IMR-90 (cell line): ENCODE results near the gene MUC5AC. TPM values are rescaled to one million over a fixed set of nuclear protein-coding genes. Genes with fewer than 3 reads are reported as not detected.

Experiments
- ATAC-seq: fragments of 200-7000 bp; cut with Tn5 transposase; 2 replicates; pipeline ENCODE4 v1.9.1; 2020; ENCODE audit warnings: low read depth, mild to moderate bottlenecking, moderate library complexity
- BruUV-seq: library from RNA; stranded (reverse); fragments of 400-500 nt; replicated peaks from 2 replicates; lab custom pipeline; 2021; lab: Mats Ljungman, UMichigan
- CTCF ChIA-PET: fragments of 300-600 bp; formaldehyde crosslinking; extraction: SDS; loops from one replicate; lab custom pipeline; 2021; ENCODE audit warnings: antibody characterized with exemption; lab: Yijun Ruan, JAX
- POLR2A ChIA-PET: fragments of 300-600 bp; sonication (Branson Sonifier 250); formaldehyde crosslinking; loops from one replicate; lab custom pipeline; 2022; ENCODE audit warnings: antibody characterized with exemption; ENCODE audit not compliant: unreplicated experiment; lab: Charles Lee
- DNase-seq: peaks from one replicate; pipeline ENCODE4 v3.0.0; 2013
- H2AFZ ChIP-seq: replicated peaks from 2 replicates; pipeline ENCODE3; 2013; ENCODE audit warnings: low read length, mild to moderate bottlenecking; ENCODE audit not compliant: poor library complexity
- H2AK5ac ChIP-seq: 2 replicates; pipeline ENCODE4 v1.6.1; 2013; ENCODE audit warnings: low read depth, low read length, inconsistent platforms
- H2AK9ac ChIP-seq: replicated peaks from 2 replicates; pipeline ENCODE3; 2013; ENCODE audit warnings: mild to moderate bottlenecking, low read depth, low read length, moderate library complexity; ENCODE audit not compliant: poor library complexity
- H2BK120ac ChIP-seq: 2 replicates; pipeline ENCODE4 v1.6.1; 2013; ENCODE audit warnings: low read depth, low read length, inconsistent platforms
- H2BK15ac ChIP-seq: 3 replicates; pipeline ENCODE4 v1.6.1; 2013; ENCODE audit warnings: low read depth, low read length, inconsistent platforms
- H2BK20ac ChIP-seq: 2 replicates; pipeline ENCODE4 v1.6.1; 2013; ENCODE audit warnings: low read depth, mild to moderate bottlenecking, inconsistent platforms, low read length, moderate library complexity
- H2BK5ac ChIP-seq: 2 replicates; pipeline ENCODE4 v1.6.1; 2013; ENCODE audit warnings: mild to moderate bottlenecking, low read depth, low read length, inconsistent platforms; ENCODE audit not compliant: poor library complexity, severe bottlenecking
- H3K14ac ChIP-seq: replicated peaks from 2 replicates; pipeline ENCODE4 v1.6.1; 2013; ENCODE audit warnings: low read depth, low read length, inconsistent platforms
- H3K18ac ChIP-seq: 2 replicates; pipeline ENCODE4 v1.6.1; 2013; ENCODE audit warnings: low read depth, low read length, control low read depth
- H3K23ac ChIP-seq: 2 replicates; pipeline ENCODE4 v1.6.1; 2013; ENCODE audit warnings: low read depth, low read length, inconsistent platforms
- H3K27ac ChIP-seq: 2 replicates; pipeline ENCODE4 v1.5.1; 2013; ENCODE audit warnings: mild to moderate bottlenecking, control low read depth, low read length; ENCODE audit not compliant: insufficient read depth
- H3K27me3 ChIP-seq: 2 replicates; pipeline ENCODE4 v1.6.1; 2013; ENCODE audit warnings: low read length; ENCODE audit not compliant: control insufficient read depth, insufficient read depth
- H3K36me3 ChIP-seq: 2 replicates; pipeline ENCODE4 v1.6.1; 2013; ENCODE audit warnings: low read length, mixed read lengths; ENCODE audit not compliant: control insufficient read depth, insufficient read depth
- H3K4ac ChIP-seq: 2 replicates; pipeline ENCODE4 v1.6.1; 2013; ENCODE audit warnings: low read depth, low read length, inconsistent platforms
- H3K4me1 ChIP-seq: 2 replicates; pipeline ENCODE4 v1.6.1; 2013; ENCODE audit warnings: low read length, mixed read lengths; ENCODE audit not compliant: control insufficient read depth, insufficient read depth
- H3K4me2 ChIP-seq: 2 replicates; pipeline ENCODE4 v1.6.1; 2013; ENCODE audit warnings: low read depth, mild to moderate bottlenecking, control low read depth, low read length, moderate library complexity
- H3K4me3 ChIP-seq: 2 replicates; pipeline ENCODE4 v1.5.1; 2013; ENCODE audit warnings: low read depth, mild to moderate bottlenecking, control low read depth, low read length, moderate library complexity; ENCODE audit not compliant: insufficient read depth
- H3K56ac ChIP-seq: 2 replicates; pipeline ENCODE4 v1.6.1; 2013; ENCODE audit warnings: low read length, inconsistent platforms; ENCODE audit not compliant: insufficient read depth; ENCODE audit errors: extremely low read depth
- H3K79me1 ChIP-seq, 2 experiments: 2 replicates each; pipeline ENCODE4 v1.6.1; 2013; ENCODE audit warnings: low read length in 2 of 2, inconsistent platforms in 1 of 2, low read depth in 1 of 2
- H3K9ac ChIP-seq: 2 replicates; pipeline ENCODE4 v1.6.1; 2013; ENCODE audit warnings: low read depth, low read length, control low read depth
- H3K9me1 ChIP-seq: 2 replicates; pipeline ENCODE4 v1.6.1; 2013; ENCODE audit warnings: low read length, inconsistent platforms; ENCODE audit not compliant: insufficient read depth
- H3K9me3 ChIP-seq: 2 replicates; pipeline ENCODE4 v1.6.1; 2013; ENCODE audit warnings: low read length; ENCODE audit not compliant: control insufficient read depth, insufficient read depth
- H4K20me1 ChIP-seq: 2 replicates; pipeline ENCODE4 v1.6.1; 2013; ENCODE audit warnings: low read length, inconsistent platforms; ENCODE audit not compliant: insufficient read depth
- H4K5ac ChIP-seq: 2 replicates; pipeline ENCODE4 v1.6.1; 2013; ENCODE audit warnings: mild to moderate bottlenecking, low read depth, low read length, control low read depth
- H4K8ac ChIP-seq, 2 experiments: 2 replicates each; pipeline ENCODE4 v1.6.1; 2013; ENCODE audit warnings: low read depth in 2 of 2, low read length in 2 of 2, control low read depth in 1 of 2, inconsistent platforms in 1 of 2
- H4K91ac ChIP-seq: 2 replicates; pipeline ENCODE4 v1.6.1; 2013; ENCODE audit warnings: low read depth, low read length, inconsistent platforms; ENCODE audit not compliant: insufficient read depth
- CHD1 ChIP-seq: IDR thresholded peaks from 2 replicates; pipeline ENCODE4 v1.6.1; 2012; ENCODE audit warnings: low read depth, low read length, improper control_type of control experiment
- CTCF ChIP-seq: conservative IDR thresholded peaks from 2 replicates; pipeline ENCODE4 v1.5.1; 2012; ENCODE audit warnings: mild to moderate bottlenecking, low read depth, low read length, improper control_type of control experiment
- FOS ChIP-seq: fragments of 150-350 bp; IDR thresholded peaks from 2 replicates; pipeline ENCODE4 v1.6.1; 2016; ENCODE audit warnings: low read depth, low read length
- MAFK ChIP-seq: IDR thresholded peaks from 2 replicates; pipeline ENCODE4 v1.6.1; 2012; ENCODE audit warnings: low read depth, low read length, improper control_type of control experiment
- POLR2A ChIP-seq: IDR thresholded peaks from 2 replicates; pipeline ENCODE4 v1.6.1; 2012; ENCODE audit warnings: mild to moderate bottlenecking, low read depth, low read length
- USF2 ChIP-seq: fragments of 150-350 bp; IDR thresholded peaks from 2 replicates; pipeline ENCODE4 v1.6.1; 2017; ENCODE audit warnings: mild to moderate bottlenecking, antibody characterized with exemption, low read length, low read depth
- WGBS, 2 experiments: methylation state at CpG; one replicate each; pipeline versions ENCODE4 v1.1.5 to v1.1.7; 2013; ENCODE audit warnings: missing lambda C conversion rate in 2 of 2; ENCODE audit not compliant: insufficient read length in 1 of 2; ENCODE audit errors: extremely low coverage in 2 of 2; 5-methylcytosine and 5-hydroxymethylcytosine counted together
- dilution Hi-C: fragments of 300-500 bp; cut with HindIII; formaldehyde crosslinking; loops from one replicate; pipeline ENCODE4 v1.14.3; 2018; ENCODE audit warnings: low sequenced_read_pairs; ENCODE audit not compliant: unreplicated experiment
- in situ Hi-C: fragments of 300-500 bp; cut with MboI; formaldehyde crosslinking; loops from 3 replicates; pipeline ENCODE4 v1.14.3; 2019; ENCODE audit warnings: low sequenced_read_pairs, inconsistent platforms, mixed read lengths
- intact Hi-C: fragments of 100-400 bp; cut with micrococcal nuclease; formaldehyde crosslinking; loops from 2 replicates; pipeline ENCODE4 v1.10.0; 2022
- polyA plus RNA-seq, 3 experiments: library from polyadenylated mRNA; depleted of rRNA; stranded (reverse); fragments of >200 nt; gene quantifications; 2 replicates each; pipeline ENCODE4 v1.2.3, GENCODE V29; 2012; ENCODE audit warnings: low replicate concordance in 1 of 3
- total RNA-seq: library from RNA; depleted of rRNA; stranded (reverse); fragments of >200 nt; gene quantifications from 2 replicates; pipeline ENCODE4 v1.2.3, GENCODE V29; 2012

Gene MUC5AC
- total and polyA plus RNA-seq, 2 of the 4 experiments (the other 2 are of a cell fraction), result 0.02 TPM; not detected in 1

- H4K8ac ChIP-seq, result no peak overlapping the region
- no peak overlapping the region for H2BK15ac ChIP-seq
- WGBS, 2 experiments, result 63% methylated on average over 7 of the region's 27 CpGs; no CpG with 5 or more reads in 1 of the 2 experiments
- no peak overlapping the region for H4K5ac ChIP-seq
- CTCF ChIA-PET, result no interaction called here
- H3K27ac ChIP-seq, result no peak overlapping the region
- no peak overlapping the region for H3K4ac ChIP-seq
- H3K18ac ChIP-seq, result no peak overlapping the region
- H3K23ac ChIP-seq, result no peak overlapping the region
- H2AFZ ChIP-seq, result no peak overlapping the region
- H2BK5ac ChIP-seq, result no peak overlapping the region
- H3K4me1 ChIP-seq, result no peaks in the 10 kb centered on the region
- peaks cover 4% of the 10 kb centered on the region for H3K9me3 ChIP-seq
- no peak overlapping the region for H2AK9ac ChIP-seq
- dilution Hi-C loops (no loop called here), in situ Hi-C loops (no loop called here), intact Hi-C loops (no loop called here)
- POLR2A ChIA-PET, result no interaction called here
- DNase-seq, result no peak
- H3K27me3 ChIP-seq, result peaks cover 27% of the 10 kb centered on the region
- H3K36me3 ChIP-seq, result no peaks in the 10 kb centered on the region
- no peaks in the 10 kb centered on the region for H4K20me1 ChIP-seq
- no peak overlapping the region for H3K14ac ChIP-seq
- ATAC-seq, result no peak
- H2BK120ac ChIP-seq, result no peak overlapping the region
- no peak for TF ChIP-seq FOS
- no peak for TF ChIP-seq USF2
- no peak for TF ChIP-seq CTCF
- no peak for TF ChIP-seq CHD1
- no peak for TF ChIP-seq MAFK
- no peak for TF ChIP-seq POLR2A
- H3K4me2 ChIP-seq, result no peak overlapping the region
- no peak overlapping the region for H3K4me3 ChIP-seq
- no peaks in the 10 kb centered on the region for H3K9me1 ChIP-seq
- H2BK20ac ChIP-seq, result no peak overlapping the region
- BruUV-seq, result no TSS peak
- H3K79me1 ChIP-seq, result no peaks in the 10 kb centered on the region
- H3K9ac ChIP-seq, result no peak overlapping the region
- H2AK5ac ChIP-seq, result no peak overlapping the region
- no peak overlapping the region for H4K91ac ChIP-seq
- no peak overlapping the region for H3K56ac ChIP-seq
Measured at GRCh38 chr11:1120532-1121330, 37.0 kb upstream of the MUC5AC start.
